Stomach (tissue), 9 donors: Measurements from ENCODE around the gene CLRN2. TPM values are rescaled to one million over a fixed set of nuclear protein-coding genes. Genes with fewer than 3 reads are reported as not detected.
A peak's percentile ranks its signal among the peaks of the same experiment; 100 is the strongest.

ENCODE experiments used
- DNase-seq, 2 donors: peaks; one replicate each; pipeline versions ENCODE4 v3.0.0 to v3.0.0-alpha.2; 2013 to 2019
- H3K27ac ChIP-seq, 5 donors: fragments of 200-600 bp in 4 of 5; sonication (generic) in 4 of 5; one replicate each; pipeline ENCODE4 v1.5.1; 2013 to 2019; ENCODE audit warnings: mild to moderate bottlenecking in 1 of 5, moderate library complexity in 1 of 5
- H3K27me3 ChIP-seq, 3 donors: fragments of 200-600 bp; sonication (generic); one replicate each; pipeline ENCODE4 v1.5.1; 2017 to 2019; ENCODE audit warnings: mixed run types in 1 of 3
- H3K36me3 ChIP-seq, 4 donors: fragments of 200-600 bp; sonication (generic); 1 replicate in 3 of 4; 2 replicates in 1 of 4; pipeline ENCODE4 v1.5.1; 2016 to 2019
- H3K4me1 ChIP-seq, 4 donors: fragments of 200-600 bp; sonication (generic); one replicate each; pipeline ENCODE4 v1.5.1; 2016 to 2019
- H3K4me3 ChIP-seq, 4 donors: fragments of 200-600 bp; sonication (generic) in 3 of 4; one replicate each; pipeline ENCODE4 v1.5.1; 2016 to 2019; ENCODE audit warnings: mild to moderate bottlenecking in 1 of 4
- H3K9me3 ChIP-seq, 4 donors: fragments of 200-600 bp; sonication (generic); one replicate each; pipeline ENCODE4 v1.5.1; 2016 to 2019
- EP300 ChIP-seq: sonication (generic); formaldehyde crosslinking; IDR thresholded peaks from one replicate; pipeline ENCODE4 v1.6.1; 2017; ENCODE audit warnings: antibody characterized with exemption
- POLR2A ChIP-seq, 4 donors: fragments of 450-650 bp; IDR thresholded peaks; one replicate each; pipeline ENCODE4 v1.6.1; 2016; ENCODE audit warnings: antibody characterized with exemption in 4 of 4, control low read depth in 2 of 4, mild to moderate bottlenecking in 1 of 4, moderate library complexity in 1 of 4
- POLR2AphosphoS5 ChIP-seq, 3 donors: sonication (generic); formaldehyde crosslinking; IDR thresholded peaks; one replicate each; pipeline ENCODE4 v1.6.1; 2016; ENCODE audit warnings: antibody characterized with exemption in 3 of 3
- WGBS, 5 donors: extraction: QIAGEN DNeasy Blood & Tissue Kit in 3 of 5; methylation state at CpG; one replicate each; pipeline versions ENCODE4 v1.1.5 to v1.1.7; 2013 to 2018; 5-methylcytosine and 5-hydroxymethylcytosine counted together
- intact Hi-C: fragments of 100-400 bp; cut with DNase I; formaldehyde crosslinking; loops from one replicate; pipeline ENCODE4 v1.15.1; 2023; ENCODE audit warnings: low total_unique reads
- polyA plus RNA-seq, 3 donors: library from polyadenylated mRNA; stranded (reverse); fragments of 200-250 nt; gene quantifications; one replicate each; pipeline ENCODE4 v1.2.3, GENCODE V29; 2013
- total RNA-seq, 5 donors: library from RNA; depleted of rRNA; stranded (reverse); fragments of >200 nt; gene quantifications; one replicate each; pipeline versions ENCODE4 v1.1.0 to v1.2.3, GENCODE V29; 2014 to 2016
- TF ChIP-seq, protein P1 (sequence below), 7 experiments: fragments of 450-650 bp in 4 of 7; fragments of 200-600 bp in 3 of 7; sonication (generic) in 3 of 7; IDR thresholded peaks; one replicate each; pipeline ENCODE4 v1.5.1; 2016 to 2019; ENCODE audit warnings: antibody characterized with exemption in 7 of 7, control low read depth in 2 of 7, mild to moderate bottlenecking in 1 of 7
- donor health status: healthy with polysubstance abuse.
- donor health status: Bipolar disorder and iron deficiency.
- donor health status: healthy.

CLRN2 gene
- total and polyA plus RNA-seq, 8 donors = not detected

DNA sequence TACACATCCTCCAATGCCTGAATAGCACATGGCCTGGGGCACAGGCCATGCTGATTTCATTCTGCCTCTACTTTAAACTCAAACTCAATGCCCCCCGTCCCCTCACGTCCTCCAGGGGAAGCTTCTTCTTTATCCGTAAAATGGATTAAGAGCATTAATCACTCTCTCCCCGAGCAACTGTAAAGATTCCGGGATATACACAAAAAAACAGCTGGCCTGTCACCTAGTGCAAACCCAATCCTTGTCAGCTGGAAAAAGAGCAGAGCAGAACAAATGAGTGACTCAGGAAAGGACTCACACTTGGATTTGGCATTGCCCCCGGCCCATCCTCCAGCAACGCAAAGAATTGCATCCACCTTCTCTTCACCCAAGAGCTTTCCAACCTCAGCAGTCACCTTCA, 10.9 kb upstream of the CLRN2 start:
- no peaks in the 10 kb centered on the region for H3K9me3 ChIP-seq
- no peak for DNase-seq
- H3K4me3 ChIP-seq = no peak overlapping the region
- 79 to 93% (median 87%) methylated on average over 7 of the region's 7 CpGs for WGBS, 5 donors
- intact Hi-C loops = no loop called here
- no peak for TF ChIP-seq EP300
- H3K27me3 ChIP-seq = no peaks in the 10 kb centered on the region
- peaks cover 18 to 94% (median 88%) of the 10 kb centered on the region in 4 donors for H3K36me3 ChIP-seq
- no peaks in the 10 kb centered on the region for H3K4me1 ChIP-seq
- no peak overlapping the region for H3K27ac ChIP-seq

DNA sequence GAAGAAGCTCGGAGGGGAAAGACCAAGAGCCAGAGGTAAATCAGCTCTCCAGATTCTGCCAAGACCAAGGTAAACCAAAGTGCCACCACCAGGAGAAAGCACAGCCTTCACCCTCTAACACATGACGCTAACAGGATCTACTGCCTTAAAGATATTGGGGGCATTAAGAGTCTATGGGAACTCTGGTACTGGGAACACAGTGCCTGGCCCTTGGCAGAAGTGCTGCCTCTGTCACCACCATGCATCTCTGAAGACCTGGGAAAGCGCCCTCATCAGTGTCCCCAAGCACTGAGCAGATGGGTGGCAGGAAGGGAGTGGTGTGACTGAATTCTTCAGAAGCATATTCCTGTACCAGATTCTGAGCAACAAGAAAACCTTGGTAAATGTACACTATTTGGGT, 4.4 kb upstream of the CLRN2 start:
- Histone ChIP-seq H3K27ac (peak overlapping the region in 3 of 5 donors; percentile 77 to 87 (median 87)), H3K4me1 (peaks cover 10 to 33% (median 21%) of the 10 kb centered on the region in 4 donors), H3K9me3 (no peaks in the 10 kb centered on the region), H3K36me3 (peaks cover 0 to 39% (median 33%) of the 10 kb centered on the region in 4 donors), H3K27me3 (no peaks in the 10 kb centered on the region), H3K4me3 (peak overlapping the region; percentile 76 to 92 (median 83))
- no peak for TF ChIP-seq POLR2AphosphoS5 (IDR thresholded peaks at IDR 0.05)
- TF ChIP-seq EP300 = no peak
- no peak for TF ChIP-seq POLR2A (IDR thresholded peaks at IDR 0.05)
- TF ChIP-seq, protein P1, sequence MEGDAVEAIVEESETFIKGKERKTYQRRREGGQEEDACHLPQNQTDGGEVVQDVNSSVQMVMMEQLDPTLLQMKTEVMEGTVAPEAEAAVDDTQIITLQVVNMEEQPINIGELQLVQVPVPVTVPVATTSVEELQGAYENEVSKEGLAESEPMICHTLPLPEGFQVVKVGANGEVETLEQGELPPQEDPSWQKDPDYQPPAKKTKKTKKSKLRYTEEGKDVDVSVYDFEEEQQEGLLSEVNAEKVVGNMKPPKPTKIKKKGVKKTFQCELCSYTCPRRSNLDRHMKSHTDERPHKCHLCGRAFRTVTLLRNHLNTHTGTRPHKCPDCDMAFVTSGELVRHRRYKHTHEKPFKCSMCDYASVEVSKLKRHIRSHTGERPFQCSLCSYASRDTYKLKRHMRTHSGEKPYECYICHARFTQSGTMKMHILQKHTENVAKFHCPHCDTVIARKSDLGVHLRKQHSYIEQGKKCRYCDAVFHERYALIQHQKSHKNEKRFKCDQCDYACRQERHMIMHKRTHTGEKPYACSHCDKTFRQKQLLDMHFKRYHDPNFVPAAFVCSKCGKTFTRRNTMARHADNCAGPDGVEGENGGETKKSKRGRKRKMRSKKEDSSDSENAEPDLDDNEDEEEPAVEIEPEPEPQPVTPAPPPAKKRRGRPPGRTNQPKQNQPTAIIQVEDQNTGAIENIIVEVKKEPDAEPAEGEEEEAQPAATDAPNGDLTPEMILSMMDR (IDR thresholded peaks at IDR 0.05) = no peak
- DNase-seq = no peak
- whole genome bisulfite sequencing, 5 donors = 75 to 90% (median 83%) methylated on average over 3 of the region's 3 CpGs
- intact Hi-C loops = no loop called here

DNA sequence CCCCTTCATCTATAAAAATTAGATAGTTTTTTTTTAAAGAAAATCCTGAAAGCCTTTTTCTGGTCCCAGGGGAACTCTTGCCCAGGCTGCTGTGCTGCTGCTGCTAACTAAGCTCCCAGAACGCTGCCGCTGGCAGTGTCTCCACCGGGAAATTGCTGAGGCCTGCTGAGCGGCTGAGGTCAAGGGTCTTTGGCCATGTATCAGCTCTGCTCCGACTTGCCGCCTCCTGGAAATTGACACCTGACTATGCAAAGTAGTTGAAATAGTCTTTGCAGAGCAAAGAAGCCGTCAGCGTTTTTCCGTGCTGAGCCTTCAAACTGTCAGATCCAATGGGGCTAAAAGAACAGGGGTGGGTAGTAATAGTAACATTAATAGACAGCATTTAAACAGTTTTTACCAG, 3.9 kb upstream of the CLRN2 start:
- no peak for TF ChIP-seq POLR2A (IDR thresholded peaks at IDR 0.05)
- TF ChIP-seq, protein P1 (IDR thresholded peaks at IDR 0.05) = no peak
- no peak for TF ChIP-seq POLR2AphosphoS5 (IDR thresholded peaks at IDR 0.05)
- no peak for TF ChIP-seq EP300
- intact Hi-C loops = no loop called here
- H3K4me3 ChIP-seq = peak overlapping the region; percentile 76 to 92 (median 83)
- no peaks in the 10 kb centered on the region for H3K9me3 ChIP-seq
- WGBS, 5 donors = 5 to 25% (median 16%) methylated on average over 7 to 9 of the region's 9 CpGs
- peaks cover 0 to 34% (median 29%) of the 10 kb centered on the region in 4 donors for H3K36me3 ChIP-seq
- peak; percentile 60 to 64 for DNase-seq
- peaks cover 10 to 33% (median 21%) of the 10 kb centered on the region in 4 donors for H3K4me1 ChIP-seq
- H3K27me3 ChIP-seq = no peaks in the 10 kb centered on the region
- peak overlapping the region; percentile 77 to 87 (median 82) for H3K27ac ChIP-seq

DNA sequence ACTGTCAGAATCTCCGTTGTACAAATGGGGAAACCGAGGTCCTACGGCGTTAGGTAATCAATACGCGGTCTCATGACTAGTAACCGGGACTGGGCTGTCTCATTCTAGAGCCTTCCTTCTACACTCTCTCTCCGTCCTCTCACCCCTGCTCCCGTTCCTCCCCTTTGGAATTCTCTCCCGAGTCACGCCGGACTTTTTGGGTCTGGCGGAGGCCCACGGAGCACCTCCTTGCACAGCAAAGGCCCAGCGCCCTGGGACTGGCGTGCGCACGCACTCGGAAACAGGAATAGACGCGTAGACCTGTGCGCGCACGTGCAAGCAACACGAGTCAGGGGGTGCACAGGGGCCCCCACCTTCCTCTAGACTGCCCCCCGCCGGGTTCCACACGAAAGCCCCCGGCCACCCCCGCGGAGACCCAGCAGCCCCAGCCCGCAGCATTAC, 3.4 kb upstream of the CLRN2 start:
- H3K9me3 ChIP-seq = no peaks in the 10 kb centered on the region
- TF ChIP-seq POLR2AphosphoS5 (IDR thresholded peaks at IDR 0.05) (no peak), EP300 (no peak), POLR2A (IDR thresholded peaks at IDR 0.05) (no peak)
- TF ChIP-seq, protein P1 (IDR thresholded peaks at IDR 0.05) = no peak
- DNase-seq = peak; percentile 56 to 79
- peak overlapping the region; percentile 77 to 87 (median 82) for H3K27ac ChIP-seq
- WGBS, 5 donors = 0 to 4% (median 1%) methylated on average over 22 to 32 of the region's 32 CpGs
- intact Hi-C loops = no loop called here
- peak overlapping the region; percentile 76 to 92 (median 83) for H3K4me3 ChIP-seq
- no peaks in the 10 kb centered on the region for H3K27me3 ChIP-seq
- peaks cover 0 to 30% (median 25%) of the 10 kb centered on the region in 4 donors for H3K36me3 ChIP-seq
- H3K4me1 ChIP-seq = peaks cover 10 to 33% (median 21%) of the 10 kb centered on the region in 4 donors
